GM12878 (cell line): ENCODE measurements around the gene SETD6. TPM values are rescaled to one million over a fixed set of nuclear protein-coding genes. Genes with fewer than 3 reads are reported as not detected.

Source experiments
- ATAC-seq: fragments of 200-7000 bp; cut with Tn5 transposase; 3 replicates; pipeline ENCODE4 v1.9.1; 2020; ENCODE audit warnings: mild to moderate bottlenecking, moderate library complexity
- BruUV-seq: library from RNA; stranded (reverse); fragments of 400-500 nt; replicated peaks from 2 replicates; lab custom pipeline; 2021; lab: Mats Ljungman, UMichigan
- CTCF ChIA-PET: fragments of 300-600 bp; sonication (Branson Sonifier 250); formaldehyde crosslinking; extraction: SDS; loops from one replicate; lab custom pipeline; 2021; ENCODE audit warnings: inconsistent platforms; lab: Yijun Ruan, JAX
- POLR2A ChIA-PET: fragments of 350-600 bp; formaldehyde crosslinking; extraction: SDS; loops from one replicate; lab custom pipeline; 2021; ENCODE audit warnings: inconsistent platforms; lab: Charles Lee
- RAD21 ChIA-PET: fragments of 300-600 bp; sonication (Branson Sonifier 250); formaldehyde crosslinking; loops from one replicate; lab custom pipeline; 2023; ENCODE audit warnings: antibody characterized with exemption; ENCODE audit not compliant: unreplicated experiment; lab: Charles Lee
- SMC1A ChIA-PET: fragments of 300-600 bp; sonication (Branson Sonifier 250); formaldehyde crosslinking; loops from one replicate; lab custom pipeline; 2023; ENCODE audit not compliant: unreplicated experiment, uncharacterized antibody; lab: Charles Lee
- DNase-seq: peaks from one replicate; pipeline ENCODE4 v3.0.0-alpha.2; 2011; ENCODE audit warnings: low read depth, low spot score
- FAIRE-seq: peaks from 3 replicates; lab custom pipeline; 2011; peaks lifted over from hg19 to GRCh38; lab: Jason Lieb, UNC
- H2AFZ ChIP-seq: 2 replicates; pipeline ENCODE4 v1.6.0; 2011; ENCODE audit warnings: low read depth, low read length, control low read depth; ENCODE audit not compliant: control insufficient read depth
- H3K27ac ChIP-seq: 2 replicates; pipeline ENCODE4 v1.5.1; 2011; ENCODE audit warnings: control low read depth; ENCODE audit not compliant: control insufficient read depth, insufficient read depth
- H3K27me3 ChIP-seq, 2 experiments: replicated peaks in 1 of 2; 2 replicates each; pipeline versions ENCODE4 v1.6.0 to v1.6.1; 2011; ENCODE audit warnings: low read length in 1 of 2; ENCODE audit not compliant: control insufficient read depth in 2 of 2, insufficient read depth in 2 of 2
- H3K36me3 ChIP-seq, 2 experiments: 2 replicates each; pipeline ENCODE4 v1.5.1; 2011; ENCODE audit warnings: low read length in 1 of 2; ENCODE audit not compliant: control insufficient read depth in 2 of 2, insufficient read depth in 2 of 2
- H3K4me1 ChIP-seq: 2 replicates; pipeline ENCODE4 v1.6.1; 2011; ENCODE audit warnings: mild to moderate bottlenecking, low read length, moderate library complexity, mixed read lengths; ENCODE audit not compliant: control insufficient read depth, insufficient read depth
- H3K4me2 ChIP-seq: 2 replicates; pipeline ENCODE4 v1.6.0; 2011; ENCODE audit warnings: control low read depth; ENCODE audit not compliant: control insufficient read depth, insufficient read depth
- H3K4me3 ChIP-seq: fragments of 200-600 bp; sonication (generic); 2 replicates; pipeline ENCODE4 v1.5.1; 2016
- H3K79me2 ChIP-seq: 2 replicates; pipeline ENCODE4 v1.6.0; 2011; ENCODE audit warnings: low read length; ENCODE audit not compliant: control insufficient read depth, insufficient read depth
- H3K9ac ChIP-seq: 2 replicates; pipeline ENCODE4 v1.8.0; 2011; ENCODE audit warnings: low read length, control low read depth, mixed read lengths; ENCODE audit not compliant: control insufficient read depth, insufficient read depth
- H3K9me3 ChIP-seq: replicated peaks from 3 replicates; pipeline ENCODE4 v1.5.1; 2011; ENCODE audit warnings: mild to moderate bottlenecking, low read length; ENCODE audit not compliant: control insufficient read depth, insufficient read depth
- H4K20me1 ChIP-seq: 2 replicates; pipeline ENCODE4 v1.6.0; 2011; ENCODE audit not compliant: control insufficient read depth, insufficient read depth
- ATF7 ChIP-seq: fragments of 450-650 bp; IDR thresholded peaks from 2 replicates; pipeline ENCODE4 v1.6.1; 2016; ENCODE audit warnings: low read depth, mild to moderate bottlenecking
- BRCA1 ChIP-seq: IDR thresholded peaks from 2 replicates; pipeline ENCODE4 v1.6.1; 2011; ENCODE audit warnings: low read depth, low read length, improper control_type of control experiment
- CBX3 ChIP-seq: fragments of 200-600 bp; sonication (generic); IDR thresholded peaks from 2 replicates; pipeline ENCODE4 v1.6.1; 2016; ENCODE audit warnings: low read depth, borderline replicate concordance
- IRF4 ChIP-seq: IDR thresholded peaks from 2 replicates; pipeline ENCODE4 v1.6.1; 2011; ENCODE audit warnings: low read depth, low read length
- MLLT1 ChIP-seq: fragments of 450-650 bp; IDR thresholded peaks from 2 replicates; pipeline ENCODE4 v1.6.1; 2016; ENCODE audit warnings: mild to moderate bottlenecking
- NFYA ChIP-seq: IDR thresholded peaks from 2 replicates; pipeline ENCODE4 v1.6.1; 2011; ENCODE audit warnings: low read depth, mild to moderate bottlenecking, low read length, improper control_type of control experiment, borderline replicate concordance
- RAD51 ChIP-seq: fragments of 450-650 bp; IDR thresholded peaks from 2 replicates; pipeline ENCODE4 v1.6.1; 2016; ENCODE audit warnings: moderate library complexity, mild to moderate bottlenecking, inconsistent platforms
- WGBS: methylation state at CpG from one replicate; pipeline ENCODE4 v1.1.6; 2016; ENCODE audit warnings: low lambda C conversion rate; ENCODE audit not compliant: insufficient replicate concordance, insufficient coverage; ENCODE audit errors: missing lambda C conversion rate; 5-methylcytosine and 5-hydroxymethylcytosine counted together
- in situ Hi-C: fragments of 300-500 bp; cut with MboI; formaldehyde crosslinking; loops from 9 replicates; pipeline ENCODE4 v1.14.3; 2018; ENCODE audit warnings: mixed read lengths
- intact Hi-C: fragments of 100-400 bp; cut with micrococcal nuclease; formaldehyde crosslinking; loops from one replicate; pipeline ENCODE4 v1.14.2; 2022; ENCODE audit not compliant: unreplicated experiment
- polyA plus RNA-seq, 11 experiments: library from polyadenylated mRNA; depleted of rRNA in 4 of 11; unstranded in 6 of 11; stranded (reverse) in 5 of 11; fragments of >200 nt; fragmentation: Nextera tagmentation in 4 of 11; fragmentation: Illumina TruSeq in 1 of 11; extraction: Ambion mirVana in 4 of 11; extraction: Trizol in 1 of 11; gene quantifications; 1 replicate in 1 of 11; 2 replicates in 10 of 11; pipeline versions ENCODE4 v1.2.1 to v1.2.3, GENCODE V29; 2011 to 2016; ENCODE audit warnings: inconsistent platforms in 2 of 11, missing spikeins in 2 of 11, low read depth in 1 of 11
- total RNA-seq, 4 experiments: library from RNA; depleted of rRNA in 3 of 4; stranded (reverse); fragments of >200 nt in 3 of 4; fragmentation: Illumina TruSeq in 1 of 4; extraction: Trizol in 1 of 4; gene quantifications; 2 replicates each; pipeline versions ENCODE4 v1.2.1 to v1.2.3, GENCODE V29; 2013 to 2021
- TF ChIP-seq, protein P1 (sequence below): fragments of 450-650 bp; IDR thresholded peaks from 2 replicates; pipeline ENCODE4 v1.6.1; 2016; ENCODE audit warnings: mild to moderate bottlenecking, moderate library complexity, borderline replicate concordance
- TF ChIP-seq, protein P2 (sequence below): fragments of 450-650 bp; IDR thresholded peaks from 2 replicates; pipeline ENCODE4 v1.6.1; 2014; ENCODE audit warnings: mild to moderate bottlenecking
- TF ChIP-seq, protein P3 (sequence below): fragments of 450-650 bp; IDR thresholded peaks from 2 replicates; pipeline ENCODE4 v1.6.1; 2017; ENCODE audit warnings: mild to moderate bottlenecking, moderate library complexity

SETD6 gene
- total and polyA plus RNA-seq, 10 of the 15 experiments (the other 5 are each of a cell fraction or from before 2014, with no cell fraction given): 8.2 to 23.8 (median 16.2) TPM

- TF ChIP-seq, protein P1, sequence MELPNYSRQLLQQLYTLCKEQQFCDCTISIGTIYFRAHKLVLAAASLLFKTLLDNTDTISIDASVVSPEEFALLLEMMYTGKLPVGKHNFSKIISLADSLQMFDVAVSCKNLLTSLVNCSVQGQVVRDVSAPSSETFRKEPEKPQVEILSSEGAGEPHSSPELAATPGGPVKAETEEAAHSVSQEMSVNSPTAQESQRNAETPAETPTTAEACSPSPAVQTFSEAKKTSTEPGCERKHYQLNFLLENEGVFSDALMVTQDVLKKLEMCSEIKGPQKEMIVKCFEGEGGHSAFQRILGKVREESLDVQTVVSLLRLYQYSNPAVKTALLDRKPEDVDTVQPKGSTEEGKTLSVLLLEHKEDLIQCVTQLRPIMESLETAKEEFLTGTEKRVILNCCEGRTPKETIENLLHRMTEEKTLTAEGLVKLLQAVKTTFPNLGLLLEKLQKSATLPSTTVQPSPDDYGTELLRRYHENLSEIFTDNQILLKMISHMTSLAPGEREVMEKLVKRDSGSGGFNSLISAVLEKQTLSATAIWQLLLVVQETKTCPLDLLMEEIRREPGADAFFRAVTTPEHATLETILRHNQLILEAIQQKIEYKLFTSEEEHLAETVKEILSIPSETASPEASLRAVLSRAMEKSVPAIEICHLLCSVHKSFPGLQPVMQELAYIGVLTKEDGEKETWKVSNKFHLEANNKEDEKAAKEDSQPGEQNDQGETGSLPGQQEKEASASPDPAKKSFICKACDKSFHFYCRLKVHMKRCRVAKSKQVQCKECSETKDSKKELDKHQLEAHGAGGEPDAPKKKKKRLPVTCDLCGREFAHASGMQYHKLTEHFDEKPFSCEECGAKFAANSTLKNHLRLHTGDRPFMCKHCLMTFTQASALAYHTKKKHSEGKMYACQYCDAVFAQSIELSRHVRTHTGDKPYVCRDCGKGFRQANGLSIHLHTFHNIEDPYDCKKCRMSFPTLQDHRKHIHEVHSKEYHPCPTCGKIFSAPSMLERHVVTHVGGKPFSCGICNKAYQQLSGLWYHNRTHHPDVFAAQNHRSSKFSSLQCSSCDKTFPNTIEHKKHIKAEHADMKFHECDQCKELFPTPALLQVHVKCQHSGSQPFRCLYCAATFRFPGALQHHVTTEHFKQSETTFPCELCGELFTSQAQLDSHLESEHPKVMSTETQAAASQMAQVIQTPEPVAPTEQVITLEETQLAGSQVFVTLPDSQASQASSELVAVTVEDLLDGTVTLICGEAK: no peak
- TF ChIP-seq, protein P2, sequence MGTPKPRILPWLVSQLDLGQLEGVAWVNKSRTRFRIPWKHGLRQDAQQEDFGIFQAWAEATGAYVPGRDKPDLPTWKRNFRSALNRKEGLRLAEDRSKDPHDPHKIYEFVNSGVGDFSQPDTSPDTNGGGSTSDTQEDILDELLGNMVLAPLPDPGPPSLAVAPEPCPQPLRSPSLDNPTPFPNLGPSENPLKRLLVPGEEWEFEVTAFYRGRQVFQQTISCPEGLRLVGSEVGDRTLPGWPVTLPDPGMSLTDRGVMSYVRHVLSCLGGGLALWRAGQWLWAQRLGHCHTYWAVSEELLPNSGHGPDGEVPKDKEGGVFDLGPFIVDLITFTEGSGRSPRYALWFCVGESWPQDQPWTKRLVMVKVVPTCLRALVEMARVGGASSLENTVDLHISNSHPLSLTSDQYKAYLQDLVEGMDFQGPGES: no peak
- TF ChIP-seq ATF7 (no peak), CBX3 (no peak), NFYA (no peak)
Observed at GRCh38 chr16:58532414-58532813, 17.1 kb downstream of the SETD6 start (continued).

DNA sequence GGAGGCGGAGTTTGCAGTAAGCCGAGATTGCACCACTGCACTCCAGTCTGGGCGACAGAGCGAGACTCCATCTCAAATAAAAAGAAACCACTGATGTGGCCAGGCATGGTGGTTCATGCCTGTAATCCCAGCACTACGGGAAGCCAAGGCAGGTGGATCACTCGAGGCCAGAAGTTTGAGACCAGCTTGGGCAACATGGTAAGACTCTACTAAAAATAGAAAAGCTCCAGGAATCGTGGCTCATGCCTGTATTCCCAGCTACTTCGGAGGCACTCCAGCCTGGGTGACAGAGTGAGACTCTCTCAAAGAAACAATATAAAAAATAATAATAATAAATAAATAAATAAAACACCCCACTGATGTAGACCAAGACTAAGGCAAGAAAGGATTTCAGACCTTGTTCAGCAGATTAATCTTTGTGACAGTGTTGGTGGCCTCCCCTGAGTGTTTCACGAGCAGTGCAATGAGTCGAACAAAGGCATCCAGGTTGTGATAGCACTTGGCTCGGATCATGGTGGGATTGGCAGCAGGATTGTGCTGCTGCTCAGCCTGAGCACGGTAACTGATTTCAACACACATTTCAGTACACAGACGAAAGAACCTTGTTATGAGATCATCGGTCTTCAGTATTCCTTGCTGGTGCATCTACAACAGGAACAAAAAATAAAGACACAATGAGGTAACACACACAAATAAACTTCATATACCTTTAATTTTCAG, 18.6 kb downstream of the SETD6 start:
- POLR2A ChIA-PET: no interaction called here
- intact Hi-C loops (no loop called here), in situ Hi-C loops (loop anchor here (5.0 kb wide), 1 partner anchor 43 kb away; no protein-coding TSS in a partner anchor)
- SMC1A ChIA-PET: no interaction called here
- CTCF ChIA-PET: no interaction called here
- Histone ChIP-seq H3K36me3 (peaks cover 20 to 61% of the 10 kb centered on the region in 2 experiments), H3K27ac (no peak overlapping the region), H4K20me1 (no peaks in the 10 kb centered on the region), H3K4me2 (no peak overlapping the region), H3K9me3 (no peaks in the 10 kb centered on the region), H3K27me3 (no peaks in the 10 kb centered on the region), H3K4me3 (no peak overlapping the region), H3K79me2 (no peaks in the 10 kb centered on the region), H3K4me1 (no peaks in the 10 kb centered on the region), H3K9ac (no peak overlapping the region), H2AFZ (no peak overlapping the region)
- no peak for ATAC-seq
- 88% methylated on average over 14 of the region's 14 CpGs for WGBS
- RAD21 ChIA-PET: no interaction called here
- DNase-seq: no peak
- no peak for FAIRE-seq
- no TSS peak for BruUV-seq
- TF ChIP-seq IRF4: no peak
- TF ChIP-seq MLLT1: no peak
- TF ChIP-seq RAD51: no peak
- TF ChIP-seq, protein P3, sequence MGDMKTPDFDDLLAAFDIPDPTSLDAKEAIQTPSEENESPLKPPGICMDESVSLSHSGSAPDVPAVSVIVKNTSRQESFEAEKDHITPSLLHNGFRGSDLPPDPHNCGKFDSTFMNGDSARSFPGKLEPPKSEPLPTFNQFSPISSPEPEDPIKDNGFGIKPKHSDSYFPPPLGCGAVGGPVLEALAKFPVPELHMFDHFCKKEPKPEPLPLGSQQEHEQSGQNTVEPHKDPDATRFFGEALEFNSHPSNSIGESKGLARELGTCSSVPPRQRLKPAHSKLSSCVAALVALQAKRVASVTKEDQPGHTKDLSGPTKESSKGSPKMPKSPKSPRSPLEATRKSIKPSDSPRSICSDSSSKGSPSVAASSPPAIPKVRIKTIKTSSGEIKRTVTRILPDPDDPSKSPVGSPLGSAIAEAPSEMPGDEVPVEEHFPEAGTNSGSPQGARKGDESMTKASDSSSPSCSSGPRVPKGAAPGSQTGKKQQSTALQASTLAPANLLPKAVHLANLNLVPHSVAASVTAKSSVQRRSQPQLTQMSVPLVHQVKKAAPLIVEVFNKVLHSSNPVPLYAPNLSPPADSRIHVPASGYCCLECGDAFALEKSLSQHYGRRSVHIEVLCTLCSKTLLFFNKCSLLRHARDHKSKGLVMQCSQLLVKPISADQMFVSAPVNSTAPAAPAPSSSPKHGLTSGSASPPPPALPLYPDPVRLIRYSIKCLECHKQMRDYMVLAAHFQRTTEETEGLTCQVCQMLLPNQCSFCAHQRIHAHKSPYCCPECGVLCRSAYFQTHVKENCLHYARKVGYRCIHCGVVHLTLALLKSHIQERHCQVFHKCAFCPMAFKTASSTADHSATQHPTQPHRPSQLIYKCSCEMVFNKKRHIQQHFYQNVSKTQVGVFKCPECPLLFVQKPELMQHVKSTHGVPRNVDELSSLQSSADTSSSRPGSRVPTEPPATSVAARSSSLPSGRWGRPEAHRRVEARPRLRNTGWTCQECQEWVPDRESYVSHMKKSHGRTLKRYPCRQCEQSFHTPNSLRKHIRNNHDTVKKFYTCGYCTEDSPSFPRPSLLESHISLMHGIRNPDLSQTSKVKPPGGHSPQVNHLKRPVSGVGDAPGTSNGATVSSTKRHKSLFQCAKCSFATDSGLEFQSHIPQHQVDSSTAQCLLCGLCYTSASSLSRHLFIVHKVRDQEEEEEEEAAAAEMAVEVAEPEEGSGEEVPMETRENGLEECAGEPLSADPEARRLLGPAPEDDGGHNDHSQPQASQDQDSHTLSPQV: no peak
- TF ChIP-seq BRCA1: no peak
